Transverse colon (tissue), 4 donors: Measurements from ENCODE around the gene CFAP61. TPM values are rescaled to one million over a fixed set of nuclear protein-coding genes. Genes with fewer than 3 reads are reported as not detected.
A peak's percentile ranks its signal among the peaks of the same experiment; 100 is the strongest.

Source experiments
- DNase-seq: peaks from one replicate; pipeline ENCODE4 v3.0.0-alpha.2; 2019
- H3K27ac ChIP-seq, 4 donors: fragments of 200-600 bp; sonication (generic); 2 replicates each; pipeline ENCODE4 v1.5.1; 2016 to 2018; ENCODE audit warnings: inconsistent platforms in 4 of 4
- H3K27me3 ChIP-seq: fragments of 200-600 bp; sonication (generic); 2 replicates; pipeline ENCODE4 v1.5.1; 2017; ENCODE audit warnings: inconsistent platforms
- H3K36me3 ChIP-seq, 4 donors: fragments of 200-600 bp; sonication (generic); 2 replicates each; pipeline ENCODE4 v1.5.1; 2017 to 2019; ENCODE audit warnings: inconsistent platforms in 4 of 4
- H3K4me1 ChIP-seq, 4 donors: fragments of 200-600 bp; sonication (generic); 2 replicates each; pipeline ENCODE4 v1.5.1; 2017 to 2020; ENCODE audit warnings: inconsistent platforms in 4 of 4
- H3K4me3 ChIP-seq, 4 donors: fragments of 200-600 bp; sonication (generic); 1 replicate in 1 of 4; 2 replicates in 3 of 4; pipeline versions ENCODE4 v1.5.1 to v1.6.1; 2017 to 2019; ENCODE audit warnings: inconsistent platforms in 4 of 4
- H3K9me3 ChIP-seq, 2 donors: fragments of 200-600 bp; sonication (generic); 2 replicates each; pipeline ENCODE4 v1.5.1; 2017 to 2019; ENCODE audit warnings: inconsistent platforms in 2 of 2
- EP300 ChIP-seq: sonication (generic); formaldehyde crosslinking; IDR thresholded peaks from one replicate; pipeline ENCODE4 v1.6.1; 2017; ENCODE audit warnings: antibody characterized with exemption, low read depth
- POLR2A ChIP-seq: fragments of 450-650 bp; IDR thresholded peaks from one replicate; pipeline ENCODE4 v1.6.1; 2016; ENCODE audit warnings: antibody characterized with exemption, mild to moderate bottlenecking, moderate library complexity
- POLR2AphosphoS5 ChIP-seq, 3 donors: sonication (generic); formaldehyde crosslinking; IDR thresholded peaks; one replicate each; pipeline ENCODE4 v1.6.1; 2016; ENCODE audit warnings: antibody characterized with exemption in 3 of 3
- WGBS, 2 donors: methylation state at CpG; one replicate each; pipeline ENCODE4 v1.1.5; 2018; ENCODE audit warnings: low coverage in 1 of 2; 5-methylcytosine and 5-hydroxymethylcytosine counted together
- in situ Hi-C, 4 donors: fragments of 200-750 bp; cut with MboI; loops; one replicate each; pipeline versions ENCODE4 v1.15.0 to v1.15.1; 2017; ENCODE audit warnings: low sequenced_read_pairs in 3 of 4, low pct_ligation_motif_present in 1 of 4, low pct_unique_long_range_greater_than_20kb in 1 of 4
- intact Hi-C: fragments of 100-400 bp; cut with DNase I; formaldehyde crosslinking; loops from one replicate; pipeline ENCODE4 v1.15.1; 2023; ENCODE audit warnings: low total_unique reads
- total RNA-seq, 4 donors: library from RNA; depleted of rRNA; stranded (reverse); fragments of >200 nt; gene quantifications; one replicate each; pipeline ENCODE4 v1.1.0, GENCODE V29; 2016
- TF ChIP-seq, protein P1 (sequence below), 5 experiments: fragments of 200-600 bp in 3 of 5; fragments of 450-650 bp in 2 of 5; sonication (generic) in 3 of 5; IDR thresholded peaks; 1 replicate in 2 of 5; 2 replicates in 3 of 5; pipeline ENCODE4 v1.5.1; 2016 to 2017; ENCODE audit warnings: antibody characterized with exemption in 5 of 5, inconsistent platforms in 3 of 5, mild to moderate bottlenecking in 2 of 5, moderate library complexity in 1 of 5

CFAP61 gene
- total RNA-seq, 4 donors from 2014 or later = 0.27 TPM; not detected in 3

GRCh38 chr20:20009784-20010253 is 42.5 kb upstream of the CFAP61 start:
- no peak for DNase-seq
- Histone ChIP-seq H3K36me3 (no peaks in the 10 kb centered on the region), H3K4me3 (no peak overlapping the region), H3K9me3 (no peaks in the 10 kb centered on the region), H3K27me3 (no peaks in the 10 kb centered on the region), H3K4me1 (peaks cover 8 to 43% (median 13%) of the 10 kb centered on the region in 4 donors), H3K27ac (peak overlapping the region; percentile 56 to 73 (median 68))
- in situ Hi-C loops = loop anchor here in 3 of 4 donors (5.0 to 10.0 kb wide), 3 partner anchors 225 to 325 kb away; no protein-coding TSS in a partner anchor
- WGBS, 2 donors = 72 to 80% methylated on average over 2 to 14 of the region's 14 CpGs
- intact Hi-C loops = no loop called here
- TF ChIP-seq EP300 (no peak), POLR2AphosphoS5 (IDR thresholded peaks at IDR 0.05) (no peak), POLR2A (no peak)
- TF ChIP-seq, protein P1, sequence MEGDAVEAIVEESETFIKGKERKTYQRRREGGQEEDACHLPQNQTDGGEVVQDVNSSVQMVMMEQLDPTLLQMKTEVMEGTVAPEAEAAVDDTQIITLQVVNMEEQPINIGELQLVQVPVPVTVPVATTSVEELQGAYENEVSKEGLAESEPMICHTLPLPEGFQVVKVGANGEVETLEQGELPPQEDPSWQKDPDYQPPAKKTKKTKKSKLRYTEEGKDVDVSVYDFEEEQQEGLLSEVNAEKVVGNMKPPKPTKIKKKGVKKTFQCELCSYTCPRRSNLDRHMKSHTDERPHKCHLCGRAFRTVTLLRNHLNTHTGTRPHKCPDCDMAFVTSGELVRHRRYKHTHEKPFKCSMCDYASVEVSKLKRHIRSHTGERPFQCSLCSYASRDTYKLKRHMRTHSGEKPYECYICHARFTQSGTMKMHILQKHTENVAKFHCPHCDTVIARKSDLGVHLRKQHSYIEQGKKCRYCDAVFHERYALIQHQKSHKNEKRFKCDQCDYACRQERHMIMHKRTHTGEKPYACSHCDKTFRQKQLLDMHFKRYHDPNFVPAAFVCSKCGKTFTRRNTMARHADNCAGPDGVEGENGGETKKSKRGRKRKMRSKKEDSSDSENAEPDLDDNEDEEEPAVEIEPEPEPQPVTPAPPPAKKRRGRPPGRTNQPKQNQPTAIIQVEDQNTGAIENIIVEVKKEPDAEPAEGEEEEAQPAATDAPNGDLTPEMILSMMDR (IDR thresholded peaks at IDR 0.05) = no peak

DNA sequence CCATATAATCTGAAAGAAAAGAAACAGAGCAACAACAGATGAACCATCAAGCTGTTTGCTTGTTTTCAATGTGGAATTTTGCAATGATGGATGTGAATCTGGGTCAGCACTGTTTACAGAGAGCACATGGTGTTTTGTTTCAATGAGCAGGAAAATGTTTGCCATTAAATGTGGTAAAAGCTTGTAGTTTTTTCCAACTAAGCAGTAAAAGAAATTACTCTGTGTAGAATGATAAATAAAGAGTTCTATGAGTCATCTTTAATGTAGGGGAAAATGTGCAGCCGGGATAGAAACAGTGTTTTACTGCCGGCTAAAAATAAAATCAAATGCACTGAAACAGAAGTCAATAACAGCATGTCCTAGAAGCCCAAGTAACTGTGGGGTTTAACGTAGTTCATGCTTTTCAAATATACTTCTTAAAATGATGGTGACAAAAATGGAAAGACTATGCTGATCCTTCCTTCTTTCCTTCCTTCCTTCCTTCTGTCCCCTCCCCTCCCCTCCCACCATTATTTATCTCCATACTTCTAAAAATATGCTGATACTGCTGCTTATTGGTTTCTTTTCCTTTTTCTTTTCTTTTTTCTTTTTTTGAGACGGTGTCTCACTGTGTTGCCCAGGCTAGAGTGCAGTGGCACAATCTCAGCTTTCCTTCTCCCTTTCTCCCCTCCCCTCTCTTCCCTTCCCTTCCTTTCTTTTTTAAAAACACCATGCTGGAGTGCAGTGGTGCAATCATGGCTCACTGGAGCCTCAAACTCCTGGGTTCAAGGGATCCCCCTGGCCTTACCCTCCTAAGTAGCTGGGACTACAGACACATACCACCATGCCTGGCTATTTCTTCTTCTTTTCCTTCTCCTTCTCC is 41.5 kb upstream of the CFAP61 start:
- TF ChIP-seq POLR2AphosphoS5 (IDR thresholded peaks at IDR 0.05) (peak; percentile 37 to 75 (median 57)), POLR2A (no peak), EP300 (no peak)
- TF ChIP-seq, protein P1 (IDR thresholded peaks at IDR 0.05) = no peak
- H3K4me1 ChIP-seq = peaks cover 8 to 43% (median 13%) of the 10 kb centered on the region in 4 donors
- no peaks in the 10 kb centered on the region for H3K27me3 ChIP-seq
- in situ Hi-C loops (no loop called here), intact Hi-C loops (no loop called here)
- peak overlapping the region; percentile 56 to 73 (median 68) for H3K27ac ChIP-seq
- WGBS, 2 donors = 13 to 23% methylated on average over 3 to 4 of the region's 4 CpGs
- no peak overlapping the region for H3K4me3 ChIP-seq
- H3K9me3 ChIP-seq = no peaks in the 10 kb centered on the region
- H3K36me3 ChIP-seq = no peaks in the 10 kb centered on the region
- no peak for DNase-seq

GRCh38 chr20:20012541-20012940 is 39.8 kb upstream of the CFAP61 start:
- DNase-seq = no peak

DNA sequence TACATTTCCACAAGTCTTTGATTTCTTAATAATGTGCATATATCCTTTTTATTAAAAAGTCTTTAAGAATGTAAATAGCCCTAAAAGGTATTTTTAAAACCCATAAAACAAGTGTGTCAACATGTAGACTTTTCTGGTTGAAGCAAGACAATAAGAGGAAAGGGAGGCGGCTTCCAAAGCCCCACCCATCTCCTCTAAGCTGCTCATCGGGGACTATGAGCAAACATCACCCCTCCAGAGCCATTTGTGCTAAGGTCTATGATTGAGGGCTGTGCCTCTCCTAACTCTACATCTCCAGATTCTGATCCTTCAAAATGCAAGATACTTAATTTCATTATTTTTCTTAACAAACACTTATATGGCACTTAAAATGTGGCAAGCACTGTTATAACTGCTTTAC is 37.7 kb upstream of the CFAP61 start:
- no peaks in the 10 kb centered on the region for H3K36me3 ChIP-seq
- no peak overlapping the region for H3K4me3 ChIP-seq
- H3K9me3 ChIP-seq = no peaks in the 10 kb centered on the region
- H3K27me3 ChIP-seq = no peaks in the 10 kb centered on the region
- no peak overlapping the region for H3K27ac ChIP-seq
- intact Hi-C loops = no loop called here
- in situ Hi-C loops = no loop called here
- TF ChIP-seq POLR2AphosphoS5 (IDR thresholded peaks at IDR 0.05) (no peak), EP300 (no peak), POLR2A (no peak)
- TF ChIP-seq, protein P1 (IDR thresholded peaks at IDR 0.05) = no peak
- peaks cover 25 to 57% (median 31%) of the 10 kb centered on the region in 4 donors for H3K4me1 ChIP-seq
- WGBS, 2 donors = 27 to 33% methylated on average over 1 to 2 of the region's 2 CpGs
- DNase-seq = no peak

More at GRCh38 chr20:20012541-20012940, 39.8 kb upstream of the CFAP61 start:
- intact Hi-C loops (no loop called here), in situ Hi-C loops (no loop called here)
- 71% methylated on average over 2 of the region's 2 CpGs; no CpG with 5 or more reads in 1 of the 2 donors for WGBS, 2 donors
- Histone ChIP-seq H3K36me3 (no peaks in the 10 kb centered on the region), H3K27ac (no peak overlapping the region), H3K27me3 (no peaks in the 10 kb centered on the region), H3K4me1 (peaks cover 8 to 48% (median 15%) of the 10 kb centered on the region in 4 donors), H3K9me3 (no peaks in the 10 kb centered on the region), H3K4me3 (no peak overlapping the region)
- no peak for TF ChIP-seq POLR2AphosphoS5 (IDR thresholded peaks at IDR 0.05)
- TF ChIP-seq, protein P1 (IDR thresholded peaks at IDR 0.05) = no peak
- TF ChIP-seq EP300 = no peak
- TF ChIP-seq POLR2A = no peak
